ENCODE data around the gene PSTPIP2. TPM values are rescaled to one million over a fixed set of nuclear protein-coding genes. Genes with fewer than 3 reads are reported as not detected.
A peak's percentile ranks its signal among the peaks of the same experiment; 100 is the strongest.

PSTPIP2 gene
- total and polyA plus RNA-seq, 2 of the 13 experiments (the other 11 are each of a cell fraction or from before 2014, with no cell fraction given): 0.25 to 0.27 TPM

GRCh38 chr18:46097801-46098615, 25.9 kb upstream of the PSTPIP2 start, which contains the start of gene ATP5F1A (continued):
- TF ChIP-seq ZNF747 (CRISPR knock-in tag; IDR thresholded peaks at IDR 0.05; ENCODE audit: borderline replicate concordance) (peak; percentile 60; the same call in 1 of the 2 replicates), MAX (IDR thresholded peaks at IDR 0.05) (peak; percentile 93), ZFP1 (CRISPR knock-in tag; IDR thresholded peaks at IDR 0.05) (no peak), POLR2A (IDR thresholded peaks at IDR 0.05; ENCODE audit: insufficient read depth in 1 of 2, low read depth in 2 of 2, low read length in 2 of 2) (peak; percentile 91), ZNF646 (CRISPR knock-in tag; IDR thresholded peaks at IDR 0.05) (no peak), ZNF143 (CRISPR knock-in tag; IDR thresholded peaks at IDR 0.05) (peak; percentile 66; the same call in 1 of the 2 replicates), LCORL (IDR thresholded peaks at IDR 0.05) (no peak), LCORL (CRISPR knock-in tag; IDR thresholded peaks at IDR 0.05) (peak; percentile 71; the same call in 1 of the 2 replicates), ELF1 (CRISPR knock-in tag; IDR thresholded peaks at IDR 0.05) (0 out of 2 replicates have a peak, but pooled peaks have one; percentile 9), ZNF776 (CRISPR knock-in tag; IDR thresholded peaks at IDR 0.05) (peak; percentile 36; the same call in 1 of the 2 replicates), ZBTB3 (CRISPR knock-in tag; IDR thresholded peaks at IDR 0.05; ENCODE audit: borderline replicate concordance, low read depth) (0 out of 2 replicates have a peak, but pooled peaks have one; percentile 21), SIN3A (IDR thresholded peaks at IDR 0.05; ENCODE audit: borderline replicate concordance, low read depth, low read length) (peak; percentile 35; the same call in 1 of the 2 replicates), ZNF180 (CRISPR knock-in tag; IDR thresholded peaks at IDR 0.05; ENCODE audit: borderline replicate concordance, low read depth) (no peak), ZNF597 (CRISPR knock-in tag; IDR thresholded peaks at IDR 0.05) (0 out of 2 replicates have a peak, but pooled peaks have one; percentile 10), ZNF30 (CRISPR knock-in tag; IDR thresholded peaks at IDR 0.05) (no peak; the same call in 1 of the 2 replicates), DR1 (CRISPR knock-in tag; IDR thresholded peaks at IDR 0.05) (peak; percentile 70), HMGA1 (CRISPR knock-in tag; conservative IDR thresholded peaks at IDR 0.05) (no peak), RAD51 (IDR thresholded peaks at IDR 0.05; ENCODE audit: borderline replicate concordance) (no peak), GLMP (CRISPR knock-in tag; IDR thresholded peaks at IDR 0.05; ENCODE audit: borderline replicate concordance) (no peak), PAF1 (CRISPR knock-in tag; IDR thresholded peaks at IDR 0.05) (no peak), CBX5 (CRISPR knock-in tag; IDR thresholded peaks at IDR 0.05; ENCODE audit: borderline replicate concordance) (peak; percentile 78; the same call in 1 of the 2 replicates), RBAK (CRISPR knock-in tag; IDR thresholded peaks at IDR 0.05) (no peak)

All from HepG2 (cell line).